Gastroesophageal sphincter (tissue), 4 donors: ENCODE measurements around the gene RUFY1. TPM values are rescaled to one million over a fixed set of nuclear protein-coding genes. Genes with fewer than 3 reads are reported as not detected.
"Not testable (repeated sequence)": the region's sequence is repeated elsewhere in the genome, so short reads cannot be mapped to it uniquely, and the experiment has no call there.

ENCODE experiments used
- ATAC-seq: fragments of 150-250 bp; one replicate; pipeline ENCODE4 v1.9.1; 2016; ENCODE audit warnings: mild to moderate bottlenecking, moderate library complexity
- H3K27ac ChIP-seq, 4 donors: fragments of 200-600 bp; sonication (generic) in 3 of 4; 1 replicate in 3 of 4; 2 replicates in 1 of 4; pipeline ENCODE4 v1.5.1; 2016 to 2019
- H3K27me3 ChIP-seq: fragments of 200-600 bp; sonication (generic); one replicate; pipeline ENCODE4 v1.5.1; 2019
- H3K36me3 ChIP-seq, 2 donors: fragments of 200-600 bp; sonication (generic); one replicate each; pipeline ENCODE4 v1.5.1; 2019; ENCODE audit warnings: control low read depth in 1 of 2
- H3K4me1 ChIP-seq, 3 donors: fragments of 200-600 bp; sonication (generic); 1 replicate in 2 of 3; 2 replicates in 1 of 3; pipeline ENCODE4 v1.5.1; 2016 to 2019; ENCODE audit warnings: control low read depth in 2 of 3
- H3K4me3 ChIP-seq, 2 donors: fragments of 200-600 bp; sonication (generic); one replicate each; pipeline ENCODE4 v1.5.1; 2019; ENCODE audit warnings: mild to moderate bottlenecking in 1 of 2, moderate library complexity in 1 of 2
- H3K9me3 ChIP-seq, 3 donors: fragments of 200-600 bp; sonication (generic); one replicate each; pipeline ENCODE4 v1.5.1; 2017 to 2019; ENCODE audit warnings: control low read depth in 2 of 3
- CTCF ChIP-seq, 4 experiments: fragments of 200-600 bp in 2 of 4; fragments of 450-650 bp in 2 of 4; sonication (generic) in 1 of 4; IDR thresholded peaks; one replicate each; pipeline ENCODE4 v1.5.1; 2017 to 2019; ENCODE audit warnings: antibody characterized with exemption in 4 of 4, mild to moderate bottlenecking in 2 of 4, moderate library complexity in 2 of 4
- WGBS, 2 donors: methylation state at CpG; one replicate each; pipeline ENCODE4 v1.1.5; 2018; ENCODE audit warnings: low coverage in 1 of 2; 5-methylcytosine and 5-hydroxymethylcytosine counted together
- total RNA-seq, 4 donors: library from RNA; depleted of rRNA; stranded (reverse); fragments of >200 nt; gene quantifications; one replicate each; pipeline ENCODE4 v1.1.0, GENCODE V29; 2016

The RUFY1 gene
- total RNA-seq, 4 donors from 2014 or later: 38.1 to 59.0 (median 54.8) TPM

- not testable (repeated sequence) for ATAC-seq, H3K27me3 ChIP-seq, H3K27ac ChIP-seq, H3K4me1 ChIP-seq, H3K4me3 ChIP-seq, H3K9me3 ChIP-seq, H3K36me3 ChIP-seq
- 85 to 97% methylated on average over 6 to 7 of the region's 11 CpGs for WGBS, 2 donors
These were observed 88.9 kb downstream of the RUFY1 start for GRCh38 chr5:179639296-179639695.

- not testable (repeated sequence) for H3K4me3 ChIP-seq, ATAC-seq, H3K4me1 ChIP-seq, H3K27me3 ChIP-seq, H3K9me3 ChIP-seq, H3K27ac ChIP-seq, H3K36me3 ChIP-seq
- no CpG with 5 or more reads among the region's 4 CpGs for WGBS, 2 donors
These were observed 91.4 kb downstream of the RUFY1 start for GRCh38 chr5:179641745-179642144.

DNA sequence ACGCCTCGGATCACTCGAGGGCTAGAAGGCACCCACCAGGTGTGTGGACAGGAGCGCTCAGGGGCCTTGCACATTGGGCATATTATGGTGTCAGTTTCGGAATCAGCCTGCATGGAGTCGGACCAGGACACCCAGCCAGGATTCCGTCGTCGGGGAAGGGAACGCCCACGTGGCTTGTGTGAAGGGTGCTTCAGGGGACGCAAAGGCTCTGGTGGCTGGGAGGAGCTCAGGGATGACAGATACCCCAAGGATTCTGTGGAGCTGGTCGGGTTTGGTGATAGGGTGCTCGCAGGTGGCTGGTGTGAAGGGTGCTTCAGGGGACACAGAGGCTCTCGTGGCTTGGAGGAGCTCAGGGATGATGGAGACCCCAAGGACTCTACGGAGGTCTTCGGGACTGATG is 92.3 kb downstream of the RUFY1 start:
- H3K27ac ChIP-seq, H3K4me1 ChIP-seq, H3K27me3 ChIP-seq, H3K4me3 ChIP-seq, H3K36me3 ChIP-seq, ATAC-seq, H3K9me3 ChIP-seq: not testable (repeated sequence)
- 62% methylated on average over 5 of the region's 17 CpGs; no CpG with 5 or more reads in 1 of the 2 donors for WGBS, 2 donors

GRCh38 chr5:179643141-179643920 is 93.0 kb downstream of the RUFY1 start:
- not testable (repeated sequence) for H3K27me3 ChIP-seq, H3K36me3 ChIP-seq, H3K9me3 ChIP-seq, H3K4me3 ChIP-seq, H3K27ac ChIP-seq, H3K4me1 ChIP-seq, ATAC-seq
- WGBS, 2 donors: 78 to 100% methylated on average over 1 to 3 of the region's 16 CpGs

DNA sequence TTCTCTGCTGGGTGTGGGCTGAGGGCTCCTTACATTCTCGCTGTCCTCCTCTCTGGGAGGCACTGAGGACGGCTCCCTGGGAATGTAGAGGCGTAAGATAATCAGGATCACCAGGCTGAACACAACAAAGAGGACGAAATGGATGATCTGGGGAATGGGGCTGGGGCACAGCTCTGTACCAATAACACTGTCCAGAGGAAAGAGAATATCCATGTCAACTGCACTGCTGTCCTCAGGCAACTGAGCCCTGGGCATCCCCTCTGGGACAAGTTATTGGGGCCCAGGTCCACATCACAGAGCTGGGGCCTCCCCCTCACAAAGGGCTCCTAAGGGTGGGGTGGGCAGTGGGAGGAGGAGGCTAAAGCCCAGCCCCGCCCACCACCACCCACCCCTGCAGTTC is 94.4 kb downstream of the RUFY1 start:
- H3K27ac ChIP-seq, H3K27me3 ChIP-seq, ATAC-seq, H3K9me3 ChIP-seq, H3K4me3 ChIP-seq, H3K36me3 ChIP-seq, H3K4me1 ChIP-seq: not testable (repeated sequence)
- 81 to 85% methylated on average over 4 of the region's 5 CpGs for WGBS, 2 donors

- H3K27ac ChIP-seq: no peak overlapping the region
- H3K27me3 ChIP-seq: no peaks in the 10 kb centered on the region
- H3K4me1 ChIP-seq: no peaks in the 10 kb centered on the region
- no peaks in the 10 kb centered on the region for H3K36me3 ChIP-seq
- no peak for TF ChIP-seq CTCF (IDR thresholded peaks at IDR 0.05)
- ATAC-seq: no peak
- 86 to 95% methylated on average over 2 to 6 of the region's 9 CpGs for WGBS, 2 donors
- H3K4me3 ChIP-seq: no peak overlapping the region
- H3K9me3 ChIP-seq: no peaks in the 10 kb centered on the region
These were observed 98.1 kb downstream of the RUFY1 start for GRCh38 chr5:179648410-179648809.

- H3K4me1 ChIP-seq, ATAC-seq, H3K36me3 ChIP-seq, H3K27ac ChIP-seq, H3K4me3 ChIP-seq, H3K9me3 ChIP-seq, H3K27me3 ChIP-seq: not testable (repeated sequence)
- WGBS, 2 donors: 63% methylated on average over 3 of the region's 10 CpGs; no CpG with 5 or more reads in 1 of the 2 donors
These were observed 98.9 kb downstream of the RUFY1 start for GRCh38 chr5:179649166-179649703.

DNA sequence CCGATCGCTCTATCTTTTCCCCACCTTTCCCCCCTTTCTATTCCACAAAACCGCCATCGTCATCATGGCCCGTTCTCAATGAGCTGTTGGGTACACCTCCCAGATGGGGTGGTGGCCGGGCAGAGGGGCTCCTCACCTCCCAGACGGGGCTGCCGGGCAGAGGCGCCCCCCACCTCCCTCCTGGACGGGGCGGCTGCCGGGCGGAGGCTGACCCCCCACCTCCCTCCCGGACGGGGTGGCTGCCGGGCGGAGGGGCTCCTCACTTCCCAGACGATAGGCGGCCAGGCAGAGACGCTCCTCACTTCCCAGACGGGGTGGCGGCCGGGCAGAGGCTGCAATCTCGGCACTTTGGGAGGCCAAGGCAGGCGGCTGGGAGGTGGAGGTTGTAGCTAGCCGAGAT is 99.9 kb downstream of the RUFY1 start:
- H3K36me3 ChIP-seq, ATAC-seq, H3K27me3 ChIP-seq, H3K9me3 ChIP-seq, H3K4me3 ChIP-seq, H3K4me1 ChIP-seq, H3K27ac ChIP-seq: not testable (repeated sequence)
- 80 to 85% methylated on average over 1 to 2 of the region's 26 CpGs for WGBS, 2 donors

DNA sequence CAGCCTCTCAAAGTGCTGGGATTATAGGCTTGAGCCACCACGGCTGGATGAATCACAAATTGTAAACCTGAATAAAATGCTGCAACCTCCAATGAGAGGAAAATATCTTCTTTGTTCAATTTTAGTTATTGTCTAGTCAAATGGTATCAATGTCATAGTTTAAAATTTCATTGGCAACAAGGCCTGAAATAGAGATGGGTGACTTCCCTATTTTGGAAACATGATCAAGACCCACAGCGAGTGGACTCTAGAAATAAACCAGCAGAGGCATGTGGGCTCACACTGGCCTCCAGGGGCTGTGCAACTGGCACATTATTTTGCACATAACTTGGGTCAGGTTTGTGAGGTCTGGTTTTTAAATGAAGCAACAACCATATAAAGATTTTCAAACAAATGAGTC is 102.8 kb downstream of the RUFY1 start:
- not testable (repeated sequence) for H3K4me3 ChIP-seq, H3K36me3 ChIP-seq, H3K4me1 ChIP-seq, H3K9me3 ChIP-seq, H3K27me3 ChIP-seq, ATAC-seq, H3K27ac ChIP-seq
- 76 to 86% methylated on average over 2 of the region's 2 CpGs for WGBS, 2 donors

DNA sequence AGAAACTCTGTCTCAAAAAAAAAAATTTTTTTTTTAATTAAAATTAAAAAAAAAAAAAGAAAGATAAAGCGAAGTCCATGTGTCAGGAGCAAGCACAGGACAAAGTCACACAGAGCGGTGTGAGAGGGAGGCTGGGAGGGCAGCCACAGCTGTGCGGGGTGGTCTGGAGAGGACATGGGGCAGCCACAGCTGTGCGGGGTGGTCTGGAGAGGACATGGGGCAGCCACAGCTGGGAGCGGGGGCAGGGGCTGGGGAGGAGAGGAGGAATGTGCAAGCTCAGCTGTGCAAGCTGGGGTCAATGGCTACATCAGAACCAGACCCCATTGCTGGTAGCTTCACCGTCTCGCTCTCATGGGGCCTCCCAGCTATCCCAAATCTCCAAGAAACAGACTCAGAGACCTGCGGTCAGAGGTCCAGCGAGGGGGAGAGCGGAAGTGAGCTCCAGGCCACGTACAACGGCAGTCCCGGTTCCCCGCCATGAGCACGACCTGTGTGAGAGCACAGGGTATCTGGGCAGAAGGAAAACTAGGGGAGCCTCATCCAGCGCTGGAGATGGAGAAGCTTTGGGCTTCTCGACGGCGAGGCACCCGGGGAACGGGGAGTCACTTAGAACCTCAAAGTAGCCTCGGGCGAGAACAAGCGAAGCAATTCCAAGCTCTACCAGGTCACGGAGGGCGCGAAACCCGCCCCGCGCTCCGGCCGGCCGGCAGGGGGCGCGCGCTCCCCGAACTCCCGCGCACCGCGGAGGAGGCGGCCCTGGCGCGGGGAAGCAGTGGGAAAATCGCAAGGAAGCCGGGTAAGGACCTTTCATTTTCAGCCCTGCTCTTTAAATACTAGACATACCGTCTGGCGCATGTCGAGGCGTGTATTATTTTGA is 107.2 kb downstream of the RUFY1 start:
- WGBS, 2 donors: no CpG with 5 or more reads among the region's 50 CpGs
- Histone ChIP-seq H3K27ac (peak overlapping the region in 1 of 4 donors; percentile 66), H3K4me1 (peaks cover 0 to 10% (median 4%) of the 10 kb centered on the region in 3 donors)
- not testable (repeated sequence) for H3K4me3 ChIP-seq, H3K9me3 ChIP-seq, H3K36me3 ChIP-seq, H3K27me3 ChIP-seq
- ATAC-seq: peak; percentile 92
